Gastrocnemius medialis (tissue), 4 donors: ENCODE results near the gene NKX1-1.

ENCODE experiments used
- POLR2A ChIP-seq, 2 donors: fragments of 450-650 bp; IDR thresholded peaks; one replicate each; pipeline ENCODE4 v1.6.1; 2017; ENCODE audit warnings: antibody characterized with exemption in 2 of 2, mild to moderate bottlenecking in 2 of 2, moderate library complexity in 2 of 2
- TF ChIP-seq, protein P1 (sequence below), 5 experiments: fragments of 450-650 bp in 3 of 5; fragments of 200-600 bp in 2 of 5; sonication (generic) in 2 of 5; IDR thresholded peaks in 4 of 5; conservative IDR thresholded peaks in 1 of 5; 1 replicate in 4 of 5; 2 replicates in 1 of 5; pipeline ENCODE4 v1.5.1; 2016 to 2019; ENCODE audit warnings: antibody characterized with exemption in 5 of 5, mild to moderate bottlenecking in 3 of 5, moderate library complexity in 3 of 5

DNA sequence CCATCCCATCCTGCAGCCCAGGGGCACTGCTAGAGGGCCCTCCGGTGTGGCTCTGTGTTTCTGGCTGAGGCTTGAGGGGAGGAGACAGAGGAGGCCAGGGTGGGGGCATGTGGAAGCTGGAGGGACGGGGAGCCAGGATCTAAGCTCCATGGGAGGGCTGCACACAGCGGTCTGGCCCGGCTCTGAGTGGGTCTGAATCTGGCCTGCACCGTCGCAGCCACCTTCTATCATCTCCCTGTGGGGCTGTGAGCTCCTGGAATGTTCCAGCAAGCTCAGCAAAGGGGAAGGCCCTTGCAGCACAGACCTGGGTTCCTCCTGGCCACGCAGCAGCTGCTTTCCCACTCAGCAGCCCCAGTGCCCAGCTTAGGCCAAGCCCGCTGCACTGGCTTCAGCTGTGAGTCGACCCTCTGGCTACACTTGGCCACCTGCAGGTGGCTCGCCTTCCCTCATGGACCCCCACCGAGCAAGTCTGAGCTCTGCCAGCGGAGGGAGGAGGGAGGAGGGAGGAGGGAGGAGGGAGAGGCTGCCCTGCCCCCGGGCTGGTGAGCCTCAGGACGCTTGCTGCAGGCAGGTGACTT, 5.3 kb downstream of the NKX1-1 start:
- TF ChIP-seq, protein P1, sequence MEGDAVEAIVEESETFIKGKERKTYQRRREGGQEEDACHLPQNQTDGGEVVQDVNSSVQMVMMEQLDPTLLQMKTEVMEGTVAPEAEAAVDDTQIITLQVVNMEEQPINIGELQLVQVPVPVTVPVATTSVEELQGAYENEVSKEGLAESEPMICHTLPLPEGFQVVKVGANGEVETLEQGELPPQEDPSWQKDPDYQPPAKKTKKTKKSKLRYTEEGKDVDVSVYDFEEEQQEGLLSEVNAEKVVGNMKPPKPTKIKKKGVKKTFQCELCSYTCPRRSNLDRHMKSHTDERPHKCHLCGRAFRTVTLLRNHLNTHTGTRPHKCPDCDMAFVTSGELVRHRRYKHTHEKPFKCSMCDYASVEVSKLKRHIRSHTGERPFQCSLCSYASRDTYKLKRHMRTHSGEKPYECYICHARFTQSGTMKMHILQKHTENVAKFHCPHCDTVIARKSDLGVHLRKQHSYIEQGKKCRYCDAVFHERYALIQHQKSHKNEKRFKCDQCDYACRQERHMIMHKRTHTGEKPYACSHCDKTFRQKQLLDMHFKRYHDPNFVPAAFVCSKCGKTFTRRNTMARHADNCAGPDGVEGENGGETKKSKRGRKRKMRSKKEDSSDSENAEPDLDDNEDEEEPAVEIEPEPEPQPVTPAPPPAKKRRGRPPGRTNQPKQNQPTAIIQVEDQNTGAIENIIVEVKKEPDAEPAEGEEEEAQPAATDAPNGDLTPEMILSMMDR (IDR thresholded peaks at IDR 0.05 in 4 of 5, conservative IDR thresholded peaks at IDR 0.05 in 1 of 5) = no peak
- TF ChIP-seq POLR2A (IDR thresholded peaks at IDR 0.05) = no peak
